ENCODE data around the gene TFCP2.

DNA sequence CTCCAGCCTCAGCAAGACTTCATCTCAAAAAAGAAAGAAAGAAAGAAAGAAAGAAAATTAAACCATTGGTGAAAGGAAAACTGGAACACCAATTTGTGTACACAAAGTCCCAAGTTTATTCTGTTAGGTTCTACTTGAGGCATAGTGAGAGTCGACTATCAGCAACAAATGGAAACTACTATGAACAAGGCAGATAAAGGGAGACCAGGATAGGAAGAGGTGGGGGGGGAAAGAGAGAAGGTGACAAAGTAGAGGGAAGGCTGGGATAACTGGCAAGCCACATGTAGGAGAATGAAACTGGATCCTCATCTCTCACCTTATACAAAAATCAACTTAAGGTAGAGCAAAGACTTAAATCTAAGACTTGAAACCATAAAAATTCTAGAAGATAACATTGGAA, 25.6 kb downstream of the TFCP2 start:
- TF ChIP-seq, protein P1, sequence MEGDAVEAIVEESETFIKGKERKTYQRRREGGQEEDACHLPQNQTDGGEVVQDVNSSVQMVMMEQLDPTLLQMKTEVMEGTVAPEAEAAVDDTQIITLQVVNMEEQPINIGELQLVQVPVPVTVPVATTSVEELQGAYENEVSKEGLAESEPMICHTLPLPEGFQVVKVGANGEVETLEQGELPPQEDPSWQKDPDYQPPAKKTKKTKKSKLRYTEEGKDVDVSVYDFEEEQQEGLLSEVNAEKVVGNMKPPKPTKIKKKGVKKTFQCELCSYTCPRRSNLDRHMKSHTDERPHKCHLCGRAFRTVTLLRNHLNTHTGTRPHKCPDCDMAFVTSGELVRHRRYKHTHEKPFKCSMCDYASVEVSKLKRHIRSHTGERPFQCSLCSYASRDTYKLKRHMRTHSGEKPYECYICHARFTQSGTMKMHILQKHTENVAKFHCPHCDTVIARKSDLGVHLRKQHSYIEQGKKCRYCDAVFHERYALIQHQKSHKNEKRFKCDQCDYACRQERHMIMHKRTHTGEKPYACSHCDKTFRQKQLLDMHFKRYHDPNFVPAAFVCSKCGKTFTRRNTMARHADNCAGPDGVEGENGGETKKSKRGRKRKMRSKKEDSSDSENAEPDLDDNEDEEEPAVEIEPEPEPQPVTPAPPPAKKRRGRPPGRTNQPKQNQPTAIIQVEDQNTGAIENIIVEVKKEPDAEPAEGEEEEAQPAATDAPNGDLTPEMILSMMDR (conservative IDR thresholded peaks at IDR 0.05; ENCODE audit: low read length) = no peak
- no peak for TF ChIP-seq EZH2phosphoT487 (IDR thresholded peaks at IDR 0.05; ENCODE audit: borderline replicate concordance)

All from Loucy (cell line).